ENCODE measurements around the gene NOSIP.

Gene NOSIP

DNA sequence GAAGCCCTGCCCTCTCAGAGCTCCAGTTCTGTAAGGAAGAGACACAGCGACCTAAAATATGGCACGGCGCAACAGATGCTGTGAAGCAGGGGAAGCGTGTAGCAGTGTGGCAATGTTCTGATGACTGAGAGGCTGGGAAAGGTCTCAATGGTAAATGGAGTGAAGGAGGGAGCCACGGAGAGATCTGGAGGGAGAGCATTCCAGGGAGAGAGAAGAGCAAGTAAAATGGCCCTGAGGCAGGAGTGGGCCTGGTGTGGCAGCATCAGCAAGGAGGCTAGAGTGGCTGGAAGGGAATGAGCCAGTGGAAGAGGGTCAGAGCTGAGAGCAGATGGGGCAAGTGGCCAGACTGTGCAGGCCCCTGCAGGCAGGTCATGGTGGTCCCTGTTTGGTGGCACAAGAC, 36.2 kb downstream of the NOSIP start:
- DNase-seq (ENCODE audit: low spot score) = no peak

DNA sequence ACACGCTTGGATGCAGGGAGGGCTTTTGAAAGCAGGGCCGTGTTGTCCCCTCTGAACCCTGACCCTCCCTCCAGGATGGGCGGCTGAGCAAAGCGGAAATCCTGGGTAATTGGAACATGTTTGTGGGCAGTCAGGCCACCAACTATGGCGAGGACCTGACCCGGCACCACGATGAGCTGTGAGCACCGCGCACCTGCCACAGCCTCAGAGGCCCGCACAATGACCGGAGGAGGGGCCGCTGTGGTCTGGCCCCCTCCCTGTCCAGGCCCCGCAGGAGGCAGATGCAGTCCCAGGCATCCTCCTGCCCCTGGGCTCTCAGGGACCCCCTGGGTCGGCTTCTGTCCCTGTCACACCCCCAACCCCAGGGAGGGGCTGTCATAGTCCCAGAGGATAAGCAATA, 37.3 kb downstream of the NOSIP start:
- no peak for DNase-seq (ENCODE audit: low spot score)

DNA sequence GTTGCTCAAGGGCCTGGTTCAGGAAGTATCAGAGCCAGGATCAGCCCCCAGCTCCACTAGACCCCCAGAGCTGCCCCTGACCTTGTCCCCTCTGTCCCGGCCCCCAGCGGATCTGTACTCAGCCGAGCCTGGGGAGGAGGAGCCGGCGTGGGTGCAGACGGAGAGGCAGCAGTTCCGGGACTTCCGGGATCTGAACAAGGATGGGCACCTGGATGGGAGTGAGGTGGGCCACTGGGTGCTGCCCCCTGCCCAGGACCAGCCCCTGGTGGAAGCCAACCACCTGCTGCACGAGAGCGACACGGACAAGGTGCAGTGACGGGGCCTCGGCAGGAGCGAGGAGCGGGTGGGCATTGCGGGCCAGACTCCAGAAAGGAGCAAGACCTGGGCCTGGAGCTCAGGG, 37.9 kb downstream of the NOSIP start:
- no peak for DNase-seq (ENCODE audit: low spot score)

DNA sequence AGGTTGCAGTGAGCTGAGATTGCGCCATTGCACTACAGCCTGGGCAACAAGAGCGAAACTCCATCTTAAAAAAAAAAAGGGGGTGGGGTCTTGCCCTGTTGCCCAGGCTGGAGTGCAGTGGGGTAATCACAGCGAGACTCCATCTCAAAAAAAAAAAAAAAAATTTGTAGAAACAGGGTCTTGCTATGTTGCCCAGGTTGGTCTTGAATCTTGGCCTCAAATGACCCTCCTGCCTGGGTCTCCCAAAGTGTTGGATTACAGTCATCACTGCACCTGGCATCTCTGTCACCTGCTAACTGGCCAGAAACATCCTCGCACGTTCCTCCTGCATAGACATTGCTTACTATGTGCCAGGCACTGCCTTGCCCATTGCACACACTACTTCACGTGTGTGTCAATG, 38.4 kb downstream of the NOSIP start:
- no peak for DNase-seq (ENCODE audit: low spot score)

DNA sequence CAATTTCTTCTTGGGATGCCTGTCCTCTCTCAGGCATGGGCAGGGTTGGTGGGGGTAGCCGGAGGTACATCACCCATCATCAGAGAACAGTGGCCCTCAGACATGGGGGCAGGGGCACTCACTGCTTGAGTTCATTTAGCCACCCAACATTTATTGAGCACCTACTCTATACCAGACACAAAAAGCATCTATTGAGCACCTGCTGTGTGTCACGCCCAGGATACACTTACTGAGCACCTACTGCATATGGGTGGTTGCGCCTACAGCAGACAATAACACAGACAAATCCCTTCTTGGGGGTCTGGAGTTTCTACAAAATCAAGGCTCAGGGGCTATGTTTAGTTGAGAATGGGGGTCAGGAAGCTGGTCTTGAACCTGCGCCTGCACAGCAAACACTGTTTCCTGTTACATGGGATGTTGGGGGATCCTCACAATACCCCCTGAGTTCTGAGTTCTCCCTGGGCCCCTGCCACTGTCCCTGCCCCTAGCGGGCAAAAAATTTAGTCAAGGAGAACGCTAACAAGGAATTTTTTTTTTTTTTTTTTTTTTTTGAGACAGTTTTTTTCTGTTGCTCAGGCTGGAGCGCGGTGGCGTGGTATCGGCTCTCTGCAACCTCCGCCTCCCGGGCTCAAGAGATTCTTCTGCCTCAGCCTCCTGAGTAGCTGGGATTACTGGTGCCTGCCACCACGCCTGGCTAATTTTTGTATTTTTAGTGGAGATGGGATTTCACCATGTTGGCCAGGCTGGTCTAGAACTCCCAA, 41.0 kb downstream of the NOSIP start:
- DNase-seq (ENCODE audit: low spot score) = no peak

DNA sequence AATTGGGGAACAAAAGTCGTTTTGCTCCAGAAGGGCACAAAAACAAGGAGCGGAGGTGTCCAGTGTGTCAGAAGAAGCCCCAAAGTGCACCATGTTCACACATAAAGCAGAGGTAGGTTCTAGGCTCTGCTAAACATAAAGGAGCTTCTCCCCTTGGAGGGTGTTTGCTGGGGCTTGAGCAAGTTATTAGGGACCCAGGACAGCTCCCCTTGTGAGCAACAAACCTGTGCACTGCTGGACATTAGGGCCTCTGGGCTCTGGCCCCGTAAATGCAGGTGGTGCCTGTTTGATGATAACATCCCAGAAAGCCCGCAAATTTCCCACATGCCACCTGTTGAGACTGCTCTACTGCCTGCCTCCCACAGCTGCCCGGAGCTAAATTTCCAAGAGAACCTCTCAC, 41.7 kb downstream of the NOSIP start:
- DNase-seq (ENCODE audit: low spot score) = no peak

DNA sequence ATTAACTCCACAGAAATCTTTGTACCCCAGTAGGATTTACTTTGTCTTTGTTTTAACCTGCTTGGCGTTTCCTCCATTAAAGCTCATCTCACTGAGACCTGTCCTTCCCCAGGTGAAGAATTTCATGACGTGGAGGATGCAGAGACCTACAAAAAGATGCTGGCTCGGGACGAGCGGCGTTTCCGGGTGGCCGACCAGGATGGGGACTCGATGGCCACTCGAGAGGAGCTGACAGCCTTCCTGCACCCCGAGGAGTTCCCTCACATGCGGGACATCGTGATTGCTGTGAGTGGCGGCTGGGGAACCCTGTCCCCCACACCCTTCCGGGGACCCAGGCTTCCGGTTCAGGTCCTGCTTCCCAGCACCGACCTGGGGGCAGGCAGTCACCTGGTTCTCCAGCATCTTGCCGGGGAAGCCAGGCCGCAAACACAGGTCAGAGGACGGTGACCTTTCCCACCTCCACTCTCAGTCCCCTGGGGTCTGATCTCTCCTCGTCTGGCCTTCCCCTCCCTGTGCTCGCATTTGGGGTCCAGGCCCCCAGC, 43.4 kb downstream of the NOSIP start:
- DNase-seq (ENCODE audit: low spot score) = no peak

DNA sequence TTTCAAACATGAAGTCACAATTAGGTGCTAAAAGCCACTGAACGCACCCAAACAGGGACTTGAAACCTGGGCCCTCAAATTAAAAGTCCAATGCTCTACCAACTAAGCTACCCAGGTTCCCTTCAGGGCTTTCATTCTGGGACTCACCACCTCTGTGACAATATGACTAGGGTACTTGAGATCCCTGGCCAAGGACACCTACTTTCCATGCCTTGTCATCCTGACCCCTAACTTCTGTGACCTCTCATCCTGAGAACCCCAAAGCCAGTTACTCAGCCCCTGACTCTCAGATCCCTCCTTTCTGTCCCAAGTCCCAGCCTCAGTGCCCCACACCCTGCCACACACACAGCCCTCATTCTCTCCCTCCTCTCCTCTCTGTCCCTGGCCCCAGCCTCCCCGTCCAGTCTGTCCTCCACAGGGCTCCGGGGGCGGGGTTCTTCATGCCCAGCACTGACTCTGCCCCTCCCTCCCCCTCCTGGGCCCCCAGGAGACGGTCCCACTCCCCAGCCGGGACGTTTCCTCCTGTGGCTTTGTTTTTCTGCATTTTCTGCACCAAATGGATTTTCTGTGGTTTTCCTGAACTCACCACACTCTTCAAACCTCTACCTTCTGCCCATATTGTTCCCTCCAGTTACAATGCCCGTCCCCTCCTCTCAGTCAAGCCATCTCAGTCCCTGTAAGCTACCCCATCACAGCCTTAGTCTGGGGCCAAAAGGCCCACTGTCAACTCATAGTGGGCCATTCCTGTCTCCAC, 45.5 kb downstream of the NOSIP start:
- no peak for DNase-seq (ENCODE audit: low spot score)

DNA sequence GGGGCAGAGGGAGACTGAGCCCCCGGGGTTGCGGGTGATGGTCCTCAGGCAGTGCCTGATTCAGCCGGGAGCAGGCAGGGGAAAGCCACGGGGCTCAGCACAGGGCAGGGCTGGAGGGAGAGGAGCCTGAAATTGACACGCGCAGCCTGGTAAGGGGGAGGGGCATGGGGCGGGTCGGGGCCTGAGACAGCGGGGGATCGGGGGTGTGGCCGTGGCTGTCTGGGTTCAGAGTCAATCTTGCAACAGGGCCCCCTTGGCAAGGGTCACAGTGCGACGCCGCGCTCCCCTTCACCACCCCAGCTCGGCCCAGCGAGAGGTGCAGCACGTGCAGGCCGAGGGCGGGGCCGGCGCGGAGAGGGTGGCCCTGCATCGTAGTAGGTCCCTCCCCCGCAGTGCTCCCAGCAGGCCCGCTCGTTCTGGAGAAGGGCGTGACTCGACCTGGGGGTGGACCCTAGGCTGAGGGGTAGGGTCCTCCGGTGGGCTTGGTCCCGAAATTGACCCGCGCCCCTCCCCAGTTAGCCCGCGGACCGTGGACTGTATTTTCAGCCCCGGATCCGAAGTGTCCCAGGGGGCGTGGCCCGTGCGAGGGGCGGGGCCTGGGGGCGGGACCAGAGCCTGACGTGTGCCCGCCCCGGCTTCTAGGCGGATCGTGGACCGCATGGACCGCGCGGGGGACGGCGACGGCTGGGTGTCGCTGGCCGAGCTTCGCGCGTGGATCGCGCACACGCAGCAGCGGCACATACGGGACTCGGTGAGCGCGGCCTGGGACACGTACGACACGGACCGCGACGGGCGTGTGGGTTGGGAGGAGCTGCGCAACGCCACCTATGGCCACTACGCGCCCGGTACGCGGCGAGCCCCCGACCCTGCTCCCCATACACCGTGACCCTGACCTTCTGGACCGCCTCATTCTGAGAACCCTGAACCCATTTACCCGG, 46.5 kb downstream of the NOSIP start:
- DNase-seq (ENCODE audit: low spot score) = no peak

DNA sequence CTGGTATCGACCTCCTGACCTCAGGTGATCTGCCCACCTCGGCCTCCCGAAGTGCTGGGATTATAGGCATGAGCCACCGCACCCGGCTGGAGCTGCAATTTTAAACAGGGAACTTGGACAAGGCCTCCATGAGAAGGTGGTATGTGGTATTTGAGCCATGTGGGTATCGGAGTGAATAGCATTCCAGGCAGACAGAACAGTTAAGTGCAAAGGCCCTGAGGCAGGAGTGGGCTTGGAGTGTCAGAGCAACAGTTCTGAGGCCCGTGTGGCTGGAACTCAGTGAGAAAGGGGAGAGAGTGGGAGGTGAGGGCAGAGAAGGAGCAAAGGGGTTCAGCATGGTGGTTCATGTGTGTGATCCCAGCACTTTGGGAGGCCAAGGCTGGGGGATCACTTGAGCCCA, 49.6 kb downstream of the NOSIP start:
- DNase-seq (ENCODE audit: low spot score) = no peak

DNA sequence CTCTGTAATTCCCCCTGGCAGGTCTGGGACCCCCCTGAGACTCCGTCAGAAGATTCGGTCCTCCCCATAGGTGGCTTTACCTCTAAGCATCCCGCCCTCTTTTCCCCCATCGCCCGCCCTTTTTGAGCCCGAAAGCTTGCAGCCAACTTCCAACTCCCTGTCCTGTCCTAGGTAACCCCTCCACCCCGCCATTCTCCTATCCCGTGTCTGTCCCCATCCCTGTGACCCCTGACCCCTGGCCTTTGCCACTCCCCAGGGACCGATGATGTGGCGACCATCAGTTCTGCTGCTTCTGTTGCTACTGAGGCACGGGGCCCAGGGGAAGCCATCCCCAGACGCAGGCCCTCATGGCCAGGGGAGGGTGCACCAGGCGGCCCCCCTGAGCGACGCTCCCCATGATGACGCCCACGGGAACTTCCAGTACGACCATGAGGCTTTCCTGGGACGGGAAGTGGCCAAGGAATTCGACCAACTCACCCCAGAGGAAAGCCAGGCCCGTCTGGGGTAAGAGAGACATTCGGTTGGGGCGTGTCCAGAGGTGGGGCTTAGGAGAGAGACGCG, 52.1 kb downstream of the NOSIP start:
- DNase-seq (ENCODE audit: low spot score) = no peak

DNA sequence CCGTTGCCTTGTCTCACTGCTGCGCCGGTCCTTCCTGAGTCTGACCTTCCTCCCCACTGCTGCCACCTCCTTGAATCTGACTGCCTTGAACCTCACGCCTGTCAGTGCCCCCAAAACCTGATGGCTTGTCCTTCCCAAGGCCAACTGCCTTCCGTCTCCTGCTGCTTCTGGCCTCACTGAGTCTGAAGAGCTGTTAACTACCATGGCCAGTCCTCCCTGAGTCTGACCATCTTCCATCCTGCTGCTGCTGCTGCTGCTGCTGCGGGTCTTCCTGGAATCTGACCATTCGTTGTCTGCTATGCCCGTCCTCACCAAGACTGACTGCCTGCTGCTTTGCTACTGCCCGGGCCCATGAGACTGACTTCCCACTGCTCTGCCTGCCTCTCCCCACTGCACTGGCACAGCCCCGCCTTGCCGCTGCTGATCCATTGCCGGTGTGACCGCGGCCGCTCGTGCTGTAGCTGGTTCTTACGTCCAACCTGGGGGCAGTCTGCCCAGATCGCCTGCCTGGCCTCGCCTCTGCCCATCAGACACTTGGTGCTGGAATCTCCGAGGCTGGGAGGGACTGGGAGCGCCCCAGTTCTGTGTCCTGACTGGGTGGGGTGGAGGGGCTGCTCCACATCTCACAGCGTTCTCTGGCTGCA, 55.4 kb downstream of the NOSIP start:
- DNase-seq (ENCODE audit: low spot score) = no peak

DNA sequence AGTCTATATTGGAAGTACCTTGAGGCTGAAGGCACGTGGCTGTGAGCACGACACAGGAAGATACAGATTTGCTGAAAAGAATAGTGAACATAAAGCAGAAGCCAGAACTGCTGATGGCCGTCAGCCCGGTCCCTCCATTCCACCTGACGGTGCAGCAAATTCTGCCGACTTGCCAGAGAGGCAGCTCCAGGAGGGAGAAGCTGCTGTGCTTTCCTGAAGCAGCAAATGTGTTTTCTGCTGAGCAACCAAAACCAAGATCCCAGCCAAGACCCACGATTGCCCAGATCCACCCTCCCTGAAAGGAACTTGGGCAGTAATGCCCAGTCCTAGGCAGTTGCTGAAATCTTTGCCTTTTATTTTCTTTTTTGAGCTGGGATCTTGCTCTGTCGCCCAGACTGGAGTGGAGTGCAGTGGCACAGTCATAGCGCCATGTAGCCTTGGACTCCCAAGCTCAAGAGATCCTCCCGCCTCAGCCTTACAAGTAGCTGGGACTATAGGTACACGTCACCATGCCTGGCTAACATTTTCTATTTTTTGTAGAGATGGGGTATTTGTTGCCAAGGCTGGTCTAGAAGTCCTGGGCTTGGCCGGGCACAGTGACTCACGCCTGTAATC, 59.5 kb downstream of the NOSIP start:
- no peak for DNase-seq (ENCODE audit: low spot score)

DNA sequence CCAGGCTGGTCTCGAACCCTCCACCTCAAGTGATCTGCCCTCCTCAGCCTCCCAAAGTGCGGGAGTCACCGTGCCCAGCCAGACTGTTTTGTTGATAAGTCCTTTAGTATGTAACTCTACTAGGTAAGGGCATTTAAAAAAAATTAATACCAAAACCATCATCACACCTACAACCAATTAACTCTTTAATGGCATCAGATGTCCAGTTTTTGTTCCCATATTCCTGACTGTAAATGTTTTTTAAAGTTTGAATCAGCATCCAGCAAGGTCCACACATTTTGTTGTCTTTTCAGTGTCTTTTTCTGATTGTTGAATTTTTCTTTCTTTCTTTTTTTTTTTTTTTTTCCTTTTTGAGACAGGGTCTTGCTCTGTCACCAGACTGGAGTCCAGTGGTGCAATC, 62.3 kb downstream of the NOSIP start:
- DNase-seq (ENCODE audit: low spot score) = no peak

DNA sequence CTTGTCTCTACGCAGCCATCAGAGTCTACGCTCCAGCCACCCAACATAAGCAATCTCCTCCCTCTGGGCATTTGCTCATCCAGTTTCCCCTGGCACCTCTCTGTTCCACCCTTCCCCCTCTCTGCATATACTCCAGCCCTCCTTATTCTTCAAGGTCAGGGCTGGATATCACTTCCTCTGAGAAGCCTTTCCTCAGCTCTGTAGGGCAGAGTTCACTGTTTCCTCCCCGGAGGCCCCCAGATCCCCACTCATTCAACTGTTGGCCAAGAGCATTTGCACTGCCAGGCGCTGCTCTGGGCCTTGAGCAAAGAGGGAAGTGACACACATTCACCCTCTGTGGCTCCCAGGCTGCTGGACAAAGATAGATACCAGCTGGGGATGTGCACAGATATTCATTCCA, 64.6 kb downstream of the NOSIP start:
- no peak for DNase-seq (ENCODE audit: low spot score)

DNA sequence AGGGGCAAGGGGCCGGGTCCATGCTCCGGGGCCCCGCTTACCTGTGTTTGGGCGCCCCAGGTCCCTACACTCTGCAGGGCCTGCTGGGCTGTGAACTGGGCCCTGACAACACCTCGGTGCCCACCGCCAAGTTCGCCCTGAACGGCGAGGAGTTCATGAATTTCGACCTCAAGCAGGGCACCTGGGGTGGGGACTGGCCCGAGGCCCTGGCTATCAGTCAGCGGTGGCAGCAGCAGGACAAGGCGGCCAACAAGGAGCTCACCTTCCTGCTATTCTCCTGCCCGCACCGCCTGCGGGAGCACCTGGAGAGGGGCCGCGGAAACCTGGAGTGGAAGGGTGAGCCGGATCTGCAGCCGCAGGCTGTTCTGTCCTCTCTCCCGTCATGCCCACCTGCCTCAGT, 66.2 kb downstream of the NOSIP start:
- no peak for DNase-seq (ENCODE audit: low spot score)

DNA sequence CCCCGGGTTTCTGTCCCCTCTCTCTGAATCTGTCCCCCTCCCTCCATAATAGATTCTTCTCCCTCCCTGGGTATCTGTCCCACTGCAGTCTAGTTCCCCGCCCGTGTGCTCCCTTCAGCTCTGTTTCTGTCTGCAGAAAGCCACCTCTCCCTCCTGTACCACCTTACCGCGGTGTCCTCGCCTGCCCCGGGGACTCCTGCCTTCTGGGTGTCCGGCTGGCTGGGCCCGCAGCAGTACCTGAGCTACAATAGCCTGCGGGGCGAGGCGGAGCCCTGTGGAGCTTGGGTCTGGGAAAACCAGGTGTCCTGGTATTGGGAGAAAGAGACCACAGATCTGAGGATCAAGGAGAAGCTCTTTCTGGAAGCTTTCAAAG, 66.6 kb downstream of the NOSIP start:
- no peak for DNase-seq (ENCODE audit: low spot score)

DNA sequence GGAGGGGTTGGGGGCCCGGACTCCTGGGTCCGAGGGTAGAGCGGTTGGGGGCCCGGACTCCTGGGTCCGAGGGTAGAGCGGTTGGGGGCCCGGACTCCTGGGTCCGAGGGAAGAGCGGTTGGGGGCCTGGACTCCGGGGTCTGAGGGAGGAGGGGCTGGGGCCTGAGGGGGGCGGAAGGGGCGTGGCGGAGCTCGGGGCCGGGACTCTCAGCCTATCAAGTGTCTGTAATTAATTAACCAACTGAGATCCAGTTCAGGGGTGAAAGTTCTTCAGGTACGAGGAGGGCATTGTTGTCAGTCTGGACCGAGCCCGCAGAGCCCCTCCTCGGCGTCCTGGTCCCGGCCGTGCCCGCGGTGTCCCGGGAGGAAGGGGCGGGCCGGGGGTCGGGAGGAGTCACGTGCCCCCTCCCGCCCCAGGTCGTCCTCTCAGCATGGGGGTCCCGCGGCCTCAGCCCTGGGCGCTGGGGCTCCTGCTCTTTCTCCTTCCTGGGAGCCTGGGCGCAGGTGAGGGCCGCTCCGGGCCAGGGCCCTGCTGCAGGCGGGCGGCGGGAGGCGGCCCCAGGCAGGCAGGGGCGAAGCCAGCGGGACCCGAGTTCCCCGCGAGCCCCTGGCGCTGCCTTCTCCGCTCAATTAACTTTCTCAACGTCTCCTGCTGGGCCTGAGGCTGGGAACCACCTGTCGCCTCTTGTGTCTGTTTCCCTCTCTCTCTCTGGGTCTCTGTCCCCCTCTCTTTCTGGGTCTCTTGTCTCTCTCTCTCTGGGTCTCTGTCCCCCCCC, 67.2 kb downstream of the NOSIP start:
- DNase-seq (ENCODE audit: low spot score) = peak; percentile 76

DNA sequence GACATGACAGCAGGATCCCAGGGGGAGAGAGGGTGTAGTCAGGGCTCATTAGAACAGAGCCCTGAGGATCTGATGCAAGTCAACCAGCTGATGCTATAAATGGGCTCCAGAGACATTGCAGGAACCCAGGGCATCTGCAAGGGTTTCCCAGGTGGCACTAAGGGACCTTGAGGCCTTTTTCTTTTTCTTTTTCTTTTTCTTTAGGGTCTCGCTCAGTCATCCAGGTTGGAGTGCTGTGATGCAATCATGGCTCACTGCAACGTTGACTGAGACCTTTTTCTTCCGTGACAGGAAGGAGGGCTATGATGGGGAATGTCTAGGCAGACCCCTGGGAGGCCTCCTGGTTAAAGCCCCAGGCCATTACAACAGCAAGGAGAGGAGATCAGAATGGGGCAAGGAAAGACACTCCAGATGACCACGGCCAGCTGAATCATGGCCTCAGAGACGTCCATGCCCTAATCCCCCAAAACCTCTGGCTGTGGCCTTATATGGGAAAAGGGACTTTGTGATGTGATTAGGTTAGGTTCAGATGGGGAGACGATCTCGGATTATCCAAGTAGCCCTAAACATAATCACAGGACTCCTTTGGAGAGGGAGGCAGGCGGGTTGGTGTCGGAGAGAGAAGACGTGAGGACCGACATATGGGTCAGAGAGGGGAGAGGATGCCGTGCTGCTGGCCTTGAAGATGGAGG, 72.4 kb downstream of the NOSIP start:
- DNase-seq (ENCODE audit: low spot score) = no peak
